AG04449 (cell line): ENCODE data around the gene NPTX1.

ENCODE experiments used
- CTCF ChIA-PET: fragments of 350-600 bp; formaldehyde crosslinking; extraction: SDS; loops from one replicate; lab custom pipeline; 2021; ENCODE audit warnings: antibody characterized with exemption; lab: Yijun Ruan, JAX
- POLR2A ChIA-PET: fragments of 400-600, 350-600 bp; formaldehyde crosslinking; extraction: SDS; loops from one replicate; lab custom pipeline; 2020; ENCODE audit warnings: antibody characterized with exemption, inconsistent platforms; lab: Yijun Ruan, JAX
- DNase-seq: peaks from one replicate; pipeline ENCODE4 v3.0.0-alpha.2; 2010; ENCODE audit warnings: low read depth, low spot score
- H3K4me3 ChIP-seq: 2 replicates; pipeline ENCODE4 v1.5.1; 2011; ENCODE audit warnings: low read depth, mild to moderate bottlenecking, control low read depth, low read length
- TF ChIP-seq, protein P1 (sequence below): IDR thresholded peaks from one replicate; pipeline ENCODE4 v1.5.1; 2011; ENCODE audit warnings: mild to moderate bottlenecking, moderate library complexity, low read length, control low read depth, inconsistent platforms; ENCODE audit not compliant: insufficient read depth; ENCODE audit errors: missing control alignments

Gene NPTX1

DNA sequence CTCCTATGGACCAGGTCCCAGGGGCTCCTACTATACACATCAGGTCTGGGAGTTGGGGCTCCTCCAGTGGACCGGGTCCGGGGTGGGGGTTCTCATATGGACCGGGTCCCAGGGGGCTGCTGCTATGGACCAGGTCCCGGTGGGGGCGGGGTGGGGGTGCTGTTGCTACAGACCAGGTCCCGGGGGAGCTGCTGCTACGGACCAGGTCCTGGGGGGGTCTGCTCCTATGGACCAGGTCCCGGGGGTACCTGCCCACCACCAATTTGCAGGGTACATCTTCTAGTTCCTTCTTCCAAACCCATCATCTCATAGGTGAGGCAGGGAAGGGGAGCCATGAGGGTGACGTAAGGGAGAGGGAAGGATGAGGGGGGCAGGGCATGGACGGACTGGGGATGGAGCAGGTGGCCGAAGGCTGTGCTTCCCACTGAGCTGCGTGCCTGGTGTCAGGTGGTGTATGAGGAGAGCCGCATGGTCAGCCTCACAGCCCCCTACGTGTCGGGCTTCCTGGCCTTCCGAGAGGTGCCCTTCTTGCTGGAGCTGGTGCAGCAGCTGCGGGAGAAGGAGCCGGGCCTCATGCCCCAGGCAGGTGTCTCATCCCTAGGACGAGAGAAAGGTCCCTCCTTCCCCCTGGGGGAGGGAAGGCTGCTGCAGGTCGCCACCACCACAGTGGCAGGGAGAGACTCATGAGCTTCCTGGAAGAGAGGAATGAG lies 54.9 kb downstream of the NPTX1 start:
- TF ChIP-seq, protein P1, sequence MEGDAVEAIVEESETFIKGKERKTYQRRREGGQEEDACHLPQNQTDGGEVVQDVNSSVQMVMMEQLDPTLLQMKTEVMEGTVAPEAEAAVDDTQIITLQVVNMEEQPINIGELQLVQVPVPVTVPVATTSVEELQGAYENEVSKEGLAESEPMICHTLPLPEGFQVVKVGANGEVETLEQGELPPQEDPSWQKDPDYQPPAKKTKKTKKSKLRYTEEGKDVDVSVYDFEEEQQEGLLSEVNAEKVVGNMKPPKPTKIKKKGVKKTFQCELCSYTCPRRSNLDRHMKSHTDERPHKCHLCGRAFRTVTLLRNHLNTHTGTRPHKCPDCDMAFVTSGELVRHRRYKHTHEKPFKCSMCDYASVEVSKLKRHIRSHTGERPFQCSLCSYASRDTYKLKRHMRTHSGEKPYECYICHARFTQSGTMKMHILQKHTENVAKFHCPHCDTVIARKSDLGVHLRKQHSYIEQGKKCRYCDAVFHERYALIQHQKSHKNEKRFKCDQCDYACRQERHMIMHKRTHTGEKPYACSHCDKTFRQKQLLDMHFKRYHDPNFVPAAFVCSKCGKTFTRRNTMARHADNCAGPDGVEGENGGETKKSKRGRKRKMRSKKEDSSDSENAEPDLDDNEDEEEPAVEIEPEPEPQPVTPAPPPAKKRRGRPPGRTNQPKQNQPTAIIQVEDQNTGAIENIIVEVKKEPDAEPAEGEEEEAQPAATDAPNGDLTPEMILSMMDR, result no peak
- no peak for DNase-seq
- POLR2A ChIA-PET, result no interaction called here
- H3K4me3 ChIP-seq, result no peak overlapping the region
- CTCF ChIA-PET, result no interaction called here

DNA sequence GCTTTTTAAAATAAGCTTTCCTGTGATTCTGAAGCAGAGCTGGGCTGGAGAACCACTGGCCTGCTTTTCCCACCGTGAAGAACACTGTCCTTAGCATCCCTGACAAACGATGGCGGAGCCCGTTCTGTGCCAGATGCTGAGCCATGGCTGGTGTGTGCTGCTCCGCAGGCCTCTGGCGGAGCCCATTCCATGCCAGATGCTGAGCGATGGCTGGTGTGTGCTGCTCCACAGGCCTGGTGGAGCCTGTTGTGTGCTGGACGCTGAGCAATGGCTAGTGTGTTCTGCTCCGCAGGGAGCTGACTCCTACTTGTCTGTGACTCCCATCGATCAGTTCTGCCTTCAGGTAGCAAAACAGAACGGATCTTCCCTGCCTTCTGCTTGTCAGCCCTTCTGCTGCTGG lies 57.2 kb downstream of the NPTX1 start:
- no peak overlapping the region for H3K4me3 ChIP-seq
- ChIA-PET CTCF (interaction anchor here (0.7 to 1.4 kb wide), 4 partner anchors 9 to 158 kb away, joined by 3 to 5 read pairs (median 4); no protein-coding TSS in a partner anchor), POLR2A (no interaction called here)
- DNase-seq, result no peak
- TF ChIP-seq, protein P1, result no peak

DNA sequence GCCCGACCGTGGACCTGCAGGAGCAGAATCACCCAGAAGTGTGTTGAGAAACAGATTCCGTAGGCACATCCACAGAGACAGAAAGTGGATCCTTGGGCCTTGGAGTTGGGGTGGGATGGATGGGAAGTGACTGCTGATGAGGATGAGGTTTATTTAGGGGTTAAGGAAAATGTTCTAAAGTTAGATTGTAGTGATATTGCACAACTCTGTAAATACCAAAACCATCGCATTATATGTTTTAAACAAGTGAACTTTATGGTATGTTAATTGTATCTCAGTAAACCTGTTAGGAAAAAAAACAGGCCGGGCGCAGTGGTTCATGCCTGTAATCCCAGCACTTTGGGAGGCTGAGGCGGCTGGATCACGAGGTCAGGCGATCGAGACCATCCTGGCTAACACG lies 57.8 kb downstream of the NPTX1 start:
- H3K4me3 ChIP-seq, result no peak overlapping the region
- no peak for DNase-seq
- CTCF ChIA-PET, result interaction anchor here (0.7 to 1.0 kb wide), 2 partner anchors 9 to 684 kb away, joined by 3 to 5 read pairs; no protein-coding TSS in a partner anchor
- POLR2A ChIA-PET, result no interaction called here
- TF ChIP-seq, protein P1, result no peak
